Mucosa of rectum (tissue), 2 donors: ENCODE measurements around the gene GRM5.
"Not testable (repeated sequence)": the region's sequence is repeated elsewhere in the genome, so short reads cannot be mapped to it uniquely, and the experiment has no call there.

Experiments
- H3K27ac ChIP-seq, 2 donors: one replicate each; pipeline ENCODE4 v1.7.0; 2013; ENCODE audit warnings: inconsistent platforms in 2 of 2, low read depth in 2 of 2, low read length in 2 of 2
- H3K27me3 ChIP-seq, 2 donors: one replicate each; pipeline ENCODE4 v1.7.0; 2013; ENCODE audit warnings: low read length in 2 of 2; ENCODE audit not compliant: control insufficient read depth in 2 of 2, insufficient read depth in 2 of 2
- H3K36me3 ChIP-seq, 2 donors: one replicate each; pipeline ENCODE4 v1.7.0; 2013; ENCODE audit warnings: low read length in 2 of 2; ENCODE audit not compliant: control insufficient read depth in 2 of 2, insufficient read depth in 2 of 2
- H3K4me1 ChIP-seq, 2 donors: one replicate each; pipeline ENCODE4 v1.7.0; 2013; ENCODE audit warnings: low read length in 2 of 2, mild to moderate bottlenecking in 1 of 2; ENCODE audit not compliant: control insufficient read depth in 2 of 2, insufficient read depth in 2 of 2
- H3K4me3 ChIP-seq, 2 donors: one replicate each; pipeline ENCODE4 v1.7.0; 2013; ENCODE audit warnings: low read length in 2 of 2
- H3K9ac ChIP-seq, 2 donors: one replicate each; pipeline ENCODE4 v1.7.0; 2013; ENCODE audit warnings: low read length in 2 of 2, low read depth in 1 of 2, mild to moderate bottlenecking in 1 of 2
- H3K9me3 ChIP-seq, 2 donors: one replicate each; pipeline ENCODE4 v1.7.0; 2013; ENCODE audit warnings: low read length in 2 of 2; ENCODE audit not compliant: control insufficient read depth in 2 of 2
- donor health status: healthy.
- donor health status: Normal muscosa, but diverticular disease.

GRM5 gene

GRCh38 chr11:88535916-88536547 lies 529.8 kb downstream of the GRM5 start:
- Histone ChIP-seq H3K27ac (no peak overlapping the region), H3K4me1 (no peaks in the 10 kb centered on the region), H3K36me3 (no peaks in the 10 kb centered on the region), H3K9me3 (no peaks in the 10 kb centered on the region), H3K9ac (no peak overlapping the region), H3K27me3 (no peaks in the 10 kb centered on the region), H3K4me3 (no peak overlapping the region)

- H3K36me3 ChIP-seq, result no peaks in the 10 kb centered on the region
- H3K9me3 ChIP-seq, result no peaks in the 10 kb centered on the region
- H3K4me3 ChIP-seq, result no peak overlapping the region
- no peak overlapping the region for H3K27ac ChIP-seq
- no peaks in the 10 kb centered on the region for H3K4me1 ChIP-seq
- no peak overlapping the region for H3K9ac ChIP-seq
- no peaks in the 10 kb centered on the region for H3K27me3 ChIP-seq
These were observed 530.5 kb downstream of the GRM5 start for GRCh38 chr11:88535266-88535665.

- H3K4me1 ChIP-seq, H3K27me3 ChIP-seq, H3K9ac ChIP-seq, H3K27ac ChIP-seq, H3K36me3 ChIP-seq, H3K4me3 ChIP-seq, H3K9me3 ChIP-seq: not testable (repeated sequence)
These were observed 531.1 kb downstream of the GRM5 start for GRCh38 chr11:88534706-88535105.

GRCh38 chr11:88534185-88534584 lies 531.6 kb downstream of the GRM5 start:
- Histone ChIP-seq H3K27me3 (no peaks in the 10 kb centered on the region), H3K36me3 (no peaks in the 10 kb centered on the region), H3K9me3 (no peaks in the 10 kb centered on the region), H3K27ac (no peak overlapping the region), H3K9ac (no peak overlapping the region), H3K4me3 (no peak overlapping the region), H3K4me1 (no peaks in the 10 kb centered on the region)

- H3K9me3 ChIP-seq, result no peaks in the 10 kb centered on the region
These were observed 532.8 kb downstream of the GRM5 start for GRCh38 chr11:88533001-88533400.

GRCh38 chr11:88531831-88532230 lies 534.0 kb downstream of the GRM5 start:
- Histone ChIP-seq H3K4me1 (no peaks in the 10 kb centered on the region), H3K9ac (no peak overlapping the region), H3K36me3 (no peaks in the 10 kb centered on the region), H3K4me3 (no peak overlapping the region), H3K27me3 (no peaks in the 10 kb centered on the region), H3K27ac (no peak overlapping the region), H3K9me3 (no peaks in the 10 kb centered on the region)

More at GRCh38 chr11:88533001-88533400, 532.8 kb downstream of the GRM5 start:
- Histone ChIP-seq H3K36me3 (no peaks in the 10 kb centered on the region), H3K27ac (no peak overlapping the region), H3K4me1 (no peaks in the 10 kb centered on the region), H3K9ac (no peak overlapping the region), H3K27me3 (no peaks in the 10 kb centered on the region), H3K4me3 (no peak overlapping the region)

GRCh38 chr11:88529426-88529825 lies 536.4 kb downstream of the GRM5 start:
- Histone ChIP-seq H3K27ac (no peak overlapping the region), H3K9ac (no peak overlapping the region), H3K4me1 (no peaks in the 10 kb centered on the region), H3K9me3 (no peaks in the 10 kb centered on the region), H3K27me3 (no peaks in the 10 kb centered on the region), H3K36me3 (no peaks in the 10 kb centered on the region), H3K4me3 (no peak overlapping the region)

- Histone ChIP-seq H3K4me3 (no peak overlapping the region), H3K9me3 (no peaks in the 10 kb centered on the region), H3K36me3 (no peaks in the 10 kb centered on the region), H3K27ac (no peak overlapping the region), H3K9ac (no peak overlapping the region), H3K27me3 (no peaks in the 10 kb centered on the region), H3K4me1 (no peaks in the 10 kb centered on the region)
These were observed 542.3 kb downstream of the GRM5 start for GRCh38 chr11:88523386-88524071.

- no peak overlapping the region for H3K9ac ChIP-seq
- no peak overlapping the region for H3K4me3 ChIP-seq
- H3K27ac ChIP-seq, result no peak overlapping the region
- no peaks in the 10 kb centered on the region for H3K9me3 ChIP-seq
- no peaks in the 10 kb centered on the region for H3K27me3 ChIP-seq
- no peaks in the 10 kb centered on the region for H3K36me3 ChIP-seq
- no peaks in the 10 kb centered on the region for H3K4me1 ChIP-seq
These were observed 543.0 kb downstream of the GRM5 start for GRCh38 chr11:88522624-88523385.

GRCh38 chr11:88521799-88522201 lies 544.0 kb downstream of the GRM5 start:
- H3K27ac ChIP-seq, result no peak overlapping the region
- no peaks in the 10 kb centered on the region for H3K36me3 ChIP-seq
- no peaks in the 10 kb centered on the region for H3K4me1 ChIP-seq
- no peaks in the 10 kb centered on the region for H3K27me3 ChIP-seq
- no peak overlapping the region for H3K9ac ChIP-seq
- H3K9me3 ChIP-seq, result no peaks in the 10 kb centered on the region
- H3K4me3 ChIP-seq, result no peak overlapping the region
